Pulmonary artery endothelial cell (primary cell): ENCODE data around the gene CSF1. TPM values are rescaled to one million over a fixed set of nuclear protein-coding genes. Genes with fewer than 3 reads are reported as not detected.
A peak's percentile ranks its signal among the peaks of the same experiment; 100 is the strongest.
"Not testable (repeated sequence)": the region's sequence is repeated elsewhere in the genome, so short reads cannot be mapped to it uniquely, and the experiment has no call there.

Experiments
- DNase-seq: peaks from one replicate; pipeline ENCODE4 v3.0.0-alpha.2; 2011; ENCODE audit warnings: low read depth, low spot score
- total RNA-seq: library from RNA; depleted of rRNA; stranded (reverse); fragments of >200 nt; gene quantifications from 2 replicates; pipeline ENCODE4 v1.2.3, GENCODE V29; 2014

The CSF1 gene
- total RNA-seq, 1 donor from 2014 or later = 7.9 TPM

- no peak for DNase-seq
These were observed 8.0 kb downstream of the CSF1 start for GRCh38 chr1:109918671-109919070.

DNA sequence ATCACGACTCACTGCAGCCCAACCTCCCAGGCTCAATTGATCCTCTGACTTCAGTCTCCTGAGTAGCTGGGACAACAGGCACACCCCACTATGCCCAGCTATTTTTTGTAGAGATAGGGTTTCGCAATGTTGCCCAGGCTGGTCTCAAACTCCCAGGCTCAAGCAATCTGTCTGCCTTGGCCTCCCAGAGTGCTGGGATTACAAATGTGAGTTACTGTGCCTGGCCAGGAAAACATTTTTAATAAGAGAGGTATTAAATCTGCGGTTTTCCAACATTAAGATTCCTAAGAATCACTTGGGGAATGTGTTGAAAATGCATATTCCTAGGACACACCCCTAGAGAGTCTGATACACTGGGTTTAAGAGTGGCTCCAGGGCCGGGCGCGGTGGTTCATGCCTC, 8.7 kb downstream of the CSF1 start:
- no peak for DNase-seq

DNA sequence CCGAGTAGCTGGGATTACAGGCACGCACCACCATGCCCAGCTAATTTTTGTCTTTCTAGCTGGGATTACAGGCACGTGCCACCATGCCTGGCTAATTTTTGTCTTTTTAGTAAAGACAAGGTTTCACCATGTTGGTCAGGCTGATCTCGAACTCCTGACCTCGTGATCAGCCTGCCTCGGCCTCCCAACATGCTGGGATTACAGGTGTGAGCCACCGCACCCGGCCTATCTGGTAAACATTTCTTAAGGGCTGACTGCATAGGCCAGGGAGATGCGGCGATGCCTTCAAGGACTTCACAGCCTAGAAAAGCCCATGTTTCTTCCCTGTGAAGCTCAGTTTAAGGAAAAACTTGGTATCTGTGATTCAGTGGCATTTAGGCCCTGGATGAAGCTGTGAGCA, 9.7 kb downstream of the CSF1 start:
- not testable (repeated sequence) for DNase-seq

- DNase-seq = no peak
These were observed 11.7 kb downstream of the CSF1 start for GRCh38 chr1:109922326-109922725.

- DNase-seq = no peak
These were observed 12.7 kb downstream of the CSF1 start for GRCh38 chr1:109923131-109923945.

DNA sequence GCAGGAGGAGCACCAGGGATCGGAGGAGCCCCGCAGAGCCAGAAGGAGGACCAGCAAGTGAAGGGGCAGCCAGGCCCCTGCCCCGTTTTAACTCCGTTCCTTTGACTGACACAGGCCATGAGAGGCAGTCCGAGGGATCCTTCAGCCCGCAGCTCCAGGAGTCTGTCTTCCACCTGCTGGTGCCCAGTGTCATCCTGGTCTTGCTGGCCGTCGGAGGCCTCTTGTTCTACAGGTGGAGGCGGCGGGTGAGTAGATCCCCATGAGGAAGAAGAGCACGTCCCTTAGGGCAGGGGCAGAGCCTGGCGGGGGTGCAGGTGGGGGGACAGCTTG, 13.3 kb downstream of the CSF1 start:
- no peak for DNase-seq

DNA sequence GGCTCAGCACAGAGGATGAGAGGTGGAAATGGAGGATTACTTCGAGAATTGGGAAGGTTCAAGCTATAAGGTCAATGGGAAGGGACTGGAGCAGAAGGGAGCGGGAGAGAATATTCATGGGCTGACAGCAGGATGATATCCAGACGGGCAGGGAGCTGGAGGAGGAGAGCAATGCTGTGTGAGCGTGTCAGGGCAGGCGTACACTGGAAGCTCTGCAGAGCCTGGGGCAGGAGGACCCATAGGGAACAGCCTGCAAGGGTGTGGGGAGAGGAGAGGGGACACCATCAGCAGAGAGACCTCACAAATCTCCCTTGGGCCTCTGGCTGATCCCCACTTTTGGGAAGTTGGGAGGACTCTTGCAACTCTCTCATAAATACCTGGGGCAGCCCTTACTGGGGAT, 13.7 kb downstream of the CSF1 start:
- DNase-seq = no peak

DNA sequence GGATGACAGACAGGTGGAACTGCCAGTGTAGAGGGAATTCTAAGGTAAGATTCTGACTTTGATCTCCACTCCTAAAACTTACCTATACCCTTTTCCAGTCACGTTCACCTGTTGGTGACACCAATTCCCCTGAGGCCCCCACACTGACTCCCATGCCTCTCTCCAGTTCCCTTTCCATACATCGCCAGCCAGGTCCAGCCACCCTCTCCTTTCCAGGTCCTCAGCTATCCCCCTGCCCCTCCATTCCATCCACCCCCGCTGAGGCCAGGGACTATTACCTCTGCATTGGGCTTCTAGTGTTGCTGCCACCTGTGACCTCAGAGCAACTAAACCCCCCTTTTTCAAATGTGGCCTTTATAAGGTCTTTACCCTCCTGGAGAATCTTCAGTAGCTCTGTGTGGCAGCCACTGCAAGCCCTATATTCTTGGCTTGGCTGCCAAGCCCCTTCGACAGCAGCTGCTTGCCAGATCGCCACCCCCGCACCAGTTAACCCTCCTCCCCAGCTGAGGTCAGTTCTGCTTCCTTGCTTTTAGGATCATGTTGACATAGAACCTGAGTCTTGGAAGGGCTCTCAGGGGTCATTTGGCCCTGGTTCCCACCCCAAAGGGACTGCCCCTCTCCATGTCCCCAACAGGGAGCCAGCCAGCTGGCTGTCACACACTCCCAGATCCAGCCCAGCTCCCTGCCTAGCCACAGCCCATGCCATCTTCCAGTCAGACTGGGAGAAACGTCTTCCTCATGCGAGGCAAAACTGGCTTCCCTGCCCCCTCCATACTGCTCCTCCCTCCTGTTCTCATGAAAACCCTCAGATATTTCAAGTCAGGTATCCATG, 14.7 kb downstream of the CSF1 start:
- DNase-seq = no peak

- DNase-seq = no peak
These were observed 16.1 kb downstream of the CSF1 start for GRCh38 chr1:109926662-109927300.

GRCh38 chr1:109927356-109927755, 16.7 kb downstream of the CSF1 start:
- DNase-seq = no peak

- DNase-seq = no peak
These were observed 17.3 kb downstream of the CSF1 start for GRCh38 chr1:109927911-109928321.

GRCh38 chr1:109928591-109929111, 18.0 kb downstream of the CSF1 start:
- DNase-seq = no peak

DNA sequence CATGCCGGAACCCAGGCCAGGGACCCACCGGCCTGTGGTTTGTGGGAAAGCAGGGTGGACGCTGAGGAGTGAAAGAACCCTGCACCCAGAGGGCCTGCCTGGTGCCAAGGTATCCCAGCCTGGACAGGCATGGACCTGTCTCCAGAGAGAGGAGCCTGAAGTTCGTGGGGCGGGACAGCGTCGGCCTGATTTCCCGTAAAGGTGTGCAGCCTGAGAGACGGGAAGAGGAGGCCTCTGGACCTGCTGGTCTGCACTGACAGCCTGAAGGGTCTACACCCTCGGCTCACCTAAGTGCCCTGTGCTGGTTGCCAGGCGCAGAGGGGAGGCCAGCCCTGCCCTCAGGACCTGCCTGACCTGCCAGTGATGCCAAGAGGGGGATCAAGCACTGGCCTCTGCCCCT, 18.5 kb downstream of the CSF1 start:
- DNase-seq = no peak

- no peak for DNase-seq
These were observed 19.1 kb downstream of the CSF1 start for GRCh38 chr1:109929588-109930251.

DNA sequence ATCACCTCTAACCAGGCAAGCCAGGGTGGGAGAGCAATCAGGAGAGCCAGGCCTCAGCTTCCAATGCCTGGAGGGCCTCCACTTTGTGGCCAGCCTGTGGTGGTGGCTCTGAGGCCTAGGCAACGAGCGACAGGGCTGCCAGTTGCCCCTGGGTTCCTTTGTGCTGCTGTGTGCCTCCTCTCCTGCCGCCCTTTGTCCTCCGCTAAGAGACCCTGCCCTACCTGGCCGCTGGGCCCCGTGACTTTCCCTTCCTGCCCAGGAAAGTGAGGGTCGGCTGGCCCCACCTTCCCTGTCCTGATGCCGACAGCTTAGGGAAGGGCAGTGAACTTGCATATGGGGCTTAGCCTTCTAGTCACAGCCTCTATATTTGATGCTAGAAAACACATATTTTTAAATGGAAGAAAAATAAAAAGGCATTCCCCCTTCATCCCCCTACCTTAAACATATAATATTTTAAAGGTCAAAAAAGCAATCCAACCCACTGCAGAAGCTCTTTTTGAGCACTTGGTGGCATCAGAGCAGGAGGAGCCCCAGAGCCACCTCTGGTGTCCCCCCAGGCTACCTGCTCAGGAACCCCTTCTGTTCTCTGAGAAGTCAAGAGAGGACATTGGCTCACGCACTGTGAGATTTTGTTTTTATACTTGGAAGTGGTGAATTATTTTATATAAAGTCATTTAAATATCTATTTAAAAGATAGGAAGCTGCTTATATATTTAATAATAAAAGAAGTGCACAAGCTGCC, 19.8 kb downstream of the CSF1 start:
- no peak for DNase-seq

GRCh38 chr1:109931189-109931731, 20.6 kb downstream of the CSF1 start:
- DNase-seq = peak; percentile 77

DNA sequence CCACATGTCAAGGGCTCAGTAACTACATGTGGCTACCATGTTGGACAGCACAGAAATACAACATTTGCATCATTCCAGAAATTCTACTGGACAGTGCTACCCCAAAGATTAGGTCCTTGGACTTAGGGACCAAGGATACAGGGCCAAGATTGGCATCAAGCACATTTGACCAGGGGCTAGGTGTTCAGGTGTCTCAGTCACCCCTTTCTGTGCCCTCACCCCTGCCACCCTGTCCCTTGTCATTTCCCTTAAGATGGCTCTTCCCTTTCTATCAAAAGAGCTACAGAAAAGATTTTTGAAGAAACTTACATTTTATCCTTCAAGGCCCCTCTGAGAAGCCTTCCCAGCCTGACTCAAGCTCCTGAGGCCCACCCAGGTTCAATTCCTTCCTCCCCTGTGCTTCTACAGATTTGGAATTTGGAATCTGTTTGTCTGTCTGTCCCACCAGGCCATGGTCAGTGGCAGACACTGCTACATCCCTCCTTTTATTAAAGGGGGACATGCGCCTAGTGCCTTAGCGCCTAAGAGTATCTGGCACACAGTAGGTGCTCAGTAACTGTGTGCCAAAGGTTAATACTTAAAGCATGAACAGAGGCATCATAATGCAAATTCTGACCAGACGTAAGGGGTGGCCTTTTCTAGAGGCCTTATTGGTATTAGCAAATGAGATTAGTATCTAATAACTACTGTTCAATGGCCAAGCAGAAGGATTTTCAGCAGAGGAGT, 21.4 kb downstream of the CSF1 start:
- no peak for DNase-seq

- DNase-seq = no peak
These were observed 22.0 kb downstream of the CSF1 start for GRCh38 chr1:109932679-109933078.

GRCh38 chr1:109933856-109934711, 23.4 kb downstream of the CSF1 start:
- DNase-seq = no peak
